ENCODE data around the gene PLSCR3.

PLSCR3 gene

DNA sequence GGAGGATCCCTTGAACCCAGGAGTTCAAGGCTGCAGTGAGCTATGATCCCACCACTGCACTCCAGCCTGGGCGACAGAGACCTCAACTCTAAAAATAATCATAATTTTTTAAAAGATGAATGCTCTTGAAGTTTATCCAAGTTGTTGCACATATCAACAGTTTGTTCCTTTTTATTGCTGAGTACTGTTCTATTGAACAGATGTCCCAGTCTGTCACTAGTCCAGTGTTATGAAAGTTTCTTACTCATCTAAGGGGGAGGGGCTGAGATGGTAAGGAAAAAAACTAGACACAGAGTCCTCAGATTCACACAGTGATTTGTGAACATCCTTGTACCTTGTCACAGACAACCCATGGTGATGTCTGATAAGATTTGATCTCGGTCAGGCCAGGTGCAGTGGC lies 54.1 kb downstream of the PLSCR3 start:
- Histone ChIP-seq H3K27ac (ENCODE audit: low read length) (no peak overlapping the region), H3K27me3 (ENCODE audit: low read depth, low read length) (peaks cover 4% of the 10 kb centered on the region), H3K36me3 (ENCODE audit: control insufficient read depth in 1 of 2, insufficient read depth in 2 of 2, low read length in 2 of 2) (no peaks in the 10 kb centered on the region), H3K4me3 (ENCODE audit: low read depth in 1 of 2, low read length in 2 of 2) (no peak overlapping the region), H3K4me1 (ENCODE audit: control insufficient read depth in 1 of 2, insufficient read depth in 2 of 2, low read length in 2 of 2) (no peaks in the 10 kb centered on the region), H3K9me3 (ENCODE audit: control insufficient read depth in 1 of 2, low read length in 2 of 2) (no peaks in the 10 kb centered on the region)
